GM18870 (cell line): ENCODE measurements around the gene ZBTB11.
"Not testable (repeated sequence)": the region's sequence is repeated elsewhere in the genome, so short reads cannot be mapped to it uniquely, and the experiment has no call there.

Source experiments
- ATAC-seq: cut with Tn5 transposase; IDR thresholded peaks from one replicate; pipeline ENCODE4 v1.9.1; 2021; ENCODE audit warnings: moderate library complexity; ENCODE audit not compliant: unreplicated experiment

The ZBTB11 gene

DNA sequence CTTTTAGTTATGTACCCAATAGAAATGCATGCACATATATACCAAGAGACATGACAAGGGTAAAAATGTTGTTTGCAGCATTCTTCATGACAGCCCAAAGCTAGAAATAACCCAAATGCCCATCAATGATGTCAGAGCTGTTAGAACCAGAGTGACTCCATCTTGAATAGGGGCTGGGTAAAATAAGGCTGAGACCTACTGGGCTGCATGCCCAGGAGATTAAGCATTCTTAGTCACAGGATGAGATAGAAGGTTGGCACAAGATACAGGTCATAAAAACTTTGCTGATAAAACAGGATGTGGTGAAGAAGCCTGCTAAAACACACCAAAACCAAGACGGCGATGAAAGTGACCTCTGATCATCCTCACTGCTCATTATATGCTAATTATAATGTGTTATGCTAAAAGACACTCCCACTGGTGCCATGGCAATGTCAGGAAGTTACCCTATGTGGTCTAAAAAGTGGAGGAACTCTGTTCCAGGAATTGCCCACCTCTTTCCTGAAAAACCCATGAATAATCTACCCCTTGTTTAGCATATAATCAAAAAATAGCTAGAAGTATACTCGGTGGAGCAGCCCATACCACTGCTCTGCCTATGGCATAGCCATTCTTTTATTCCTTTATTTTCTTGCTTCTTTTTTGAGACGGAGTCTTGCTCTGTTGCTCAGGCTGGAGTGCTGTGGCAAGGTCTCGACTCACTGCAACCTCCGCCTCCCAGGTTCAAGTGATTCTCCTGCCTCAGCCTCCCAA lies 32.9 kb downstream of the ZBTB11 start:
- ATAC-seq, result no peak

- ATAC-seq, result no peak
Measured at GRCh38 chr3:101643009-101643844, 33.7 kb downstream of the ZBTB11 start.

GRCh38 chr3:101642441-101642840 lies 34.5 kb downstream of the ZBTB11 start:
- no peak for ATAC-seq

GRCh38 chr3:101641397-101642115 lies 35.4 kb downstream of the ZBTB11 start:
- not testable (repeated sequence) for ATAC-seq

- no peak for ATAC-seq
Measured at GRCh38 chr3:101640256-101640655, 36.7 kb downstream of the ZBTB11 start.

GRCh38 chr3:101639280-101639963 lies 37.5 kb downstream of the ZBTB11 start:
- no peak for ATAC-seq

- no peak for ATAC-seq
Measured at GRCh38 chr3:101638261-101638745, 38.6 kb downstream of the ZBTB11 start.

GRCh38 chr3:101637451-101637850 lies 39.5 kb downstream of the ZBTB11 start:
- no peak for ATAC-seq

DNA sequence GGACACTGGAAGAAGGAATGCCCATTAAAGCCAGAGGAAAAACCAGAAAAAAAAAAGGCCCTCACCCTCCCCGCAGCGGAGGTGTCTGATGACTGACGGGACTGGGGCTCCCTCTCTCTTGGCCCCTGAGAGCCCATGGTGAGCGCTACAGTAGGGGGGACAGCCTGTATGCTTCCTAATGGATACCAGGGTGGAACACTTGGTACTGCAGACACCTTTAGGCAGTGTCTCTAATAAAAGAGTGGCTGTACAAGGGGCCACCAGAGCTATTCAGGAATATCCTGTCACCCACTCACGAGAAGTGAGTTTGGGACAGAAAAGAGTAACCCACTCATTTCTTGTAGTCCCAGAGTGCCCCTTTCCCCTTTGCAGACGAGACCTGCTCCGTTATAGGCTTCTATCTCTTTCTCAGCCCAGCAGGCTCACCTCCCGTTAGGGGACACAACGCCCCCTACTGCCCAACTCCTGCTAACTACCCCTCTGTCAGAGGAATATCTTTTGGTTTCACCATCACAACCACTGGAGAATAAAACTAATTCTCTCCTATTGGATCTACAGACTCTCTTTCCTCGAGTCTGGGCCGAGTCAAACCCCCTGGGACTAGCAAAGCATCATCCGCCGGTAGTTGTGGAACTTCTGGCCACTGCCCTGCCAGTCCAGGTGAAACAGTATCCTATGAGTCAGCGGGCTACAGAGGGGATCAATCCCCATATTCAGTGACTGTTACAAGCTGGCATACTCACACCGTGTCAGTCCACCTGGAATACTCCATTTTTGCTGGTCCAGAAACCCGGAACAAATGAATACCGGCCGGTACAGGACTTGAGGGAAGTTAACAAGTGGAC lies 40.8 kb downstream of the ZBTB11 start:
- ATAC-seq, result peak; percentile 89

- ATAC-seq, result no peak
Measured at GRCh38 chr3:101635345-101635744, 41.6 kb downstream of the ZBTB11 start.

DNA sequence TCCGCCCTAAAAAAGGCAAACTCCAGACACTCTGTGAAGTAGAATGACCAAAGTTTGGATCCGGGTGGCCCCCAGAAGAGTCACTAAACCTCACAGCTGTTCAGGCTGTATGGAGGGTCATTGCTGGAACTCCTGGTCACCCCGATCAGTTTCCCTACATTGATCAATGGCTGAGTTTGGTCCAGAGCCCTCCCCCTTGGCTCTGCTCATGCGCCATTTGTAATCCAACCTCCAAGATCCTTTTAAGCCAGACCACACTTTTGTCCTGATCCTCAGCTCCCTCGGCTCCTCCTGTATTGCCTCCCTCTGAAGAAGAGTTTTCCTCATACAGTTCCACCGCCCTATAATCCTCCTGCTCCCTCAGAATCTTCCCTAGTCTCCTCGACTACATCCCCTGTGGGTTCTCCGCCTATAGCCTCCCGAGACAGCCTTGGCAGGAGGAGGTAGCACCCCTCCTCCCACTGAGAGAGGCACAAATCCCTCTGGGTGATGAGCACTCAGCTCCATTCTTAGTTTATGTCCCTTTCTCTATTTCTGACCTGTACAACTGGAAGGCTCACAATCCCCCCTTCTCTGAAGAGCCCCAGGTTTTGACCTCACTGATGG lies 42.2 kb downstream of the ZBTB11 start:
- ATAC-seq, result no peak

- ATAC-seq, result no peak
Measured at GRCh38 chr3:101633186-101633585, 43.7 kb downstream of the ZBTB11 start.

- no peak for ATAC-seq
Measured at GRCh38 chr3:101632586-101632985, 44.3 kb downstream of the ZBTB11 start.

- ATAC-seq, result not testable (repeated sequence)
Measured at GRCh38 chr3:101631959-101632358, 45.0 kb downstream of the ZBTB11 start.

- no peak for ATAC-seq
Measured at GRCh38 chr3:101631098-101631796, 45.7 kb downstream of the ZBTB11 start.

DNA sequence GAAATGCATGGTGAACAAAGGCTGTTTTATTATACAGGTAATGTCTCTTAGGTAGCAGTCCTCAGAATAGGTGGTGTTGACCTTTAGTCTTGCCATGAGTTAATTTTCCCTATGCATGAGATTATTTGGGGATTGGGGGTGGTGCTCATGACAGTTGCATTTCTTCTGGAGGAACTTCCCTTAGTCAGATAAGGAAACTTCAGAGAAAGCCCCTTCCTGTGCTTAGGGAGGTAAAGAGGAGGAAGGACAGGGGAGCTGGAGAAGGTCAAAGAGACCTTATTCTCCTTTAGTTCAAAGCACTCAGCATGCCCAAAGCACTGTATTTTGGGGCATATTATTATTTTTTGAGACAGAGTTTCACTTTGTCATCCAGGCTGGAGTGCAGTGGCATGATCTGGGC lies 47.7 kb downstream of the ZBTB11 start:
- no peak for ATAC-seq

DNA sequence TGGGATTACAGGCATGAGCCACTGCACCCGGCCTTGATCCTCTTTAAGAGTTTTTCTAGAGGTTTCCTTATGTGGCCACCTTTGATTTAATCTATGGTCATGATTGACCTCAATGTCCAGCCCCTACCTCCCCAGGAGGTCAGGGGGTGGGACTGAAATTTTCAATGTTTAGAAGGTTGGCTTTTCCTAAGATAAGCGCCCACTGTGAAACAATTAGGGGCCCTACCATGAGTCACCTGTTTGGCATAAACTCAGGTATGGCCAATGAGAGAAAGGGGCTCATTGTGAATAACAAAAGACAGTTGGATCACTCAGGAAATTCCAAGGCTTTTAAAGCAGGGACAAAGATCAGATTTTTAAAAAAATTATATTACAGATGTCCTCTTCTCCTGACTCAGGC lies 51.1 kb downstream of the ZBTB11 start:
- ATAC-seq, result no peak

DNA sequence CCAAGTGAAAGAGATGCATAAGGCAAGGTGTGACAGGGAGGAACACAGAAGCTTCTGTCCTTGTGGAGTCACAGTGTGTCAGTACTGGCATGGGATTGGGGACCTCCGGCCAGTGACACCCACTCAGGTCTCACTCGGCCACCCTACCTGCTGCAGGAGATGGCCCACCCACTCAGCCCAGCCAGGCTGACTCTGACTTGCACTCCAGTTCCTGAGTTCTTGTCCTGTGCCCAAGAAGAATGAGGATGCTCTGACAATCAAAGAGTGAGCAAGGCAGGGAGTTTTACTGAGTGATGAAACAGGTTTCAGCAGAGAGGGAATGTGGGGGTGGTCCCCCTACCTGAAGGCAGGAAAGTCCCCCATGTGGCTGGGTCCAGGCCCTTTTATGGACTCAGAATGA lies 52.1 kb downstream of the ZBTB11 start:
- no peak for ATAC-seq

GRCh38 chr3:101623656-101624055 lies 53.3 kb downstream of the ZBTB11 start:
- ATAC-seq, result no peak
